Epithelial cell of proximal tubule (primary cell): Measurements from ENCODE around the gene IFNL2. TPM values are rescaled to one million over a fixed set of nuclear protein-coding genes. Genes with fewer than 3 reads are reported as not detected.
"Not testable (repeated sequence)": the region's sequence is repeated elsewhere in the genome, so short reads cannot be mapped to it uniquely, and the experiment has no call there.

Experiments
- DNase-seq: peaks from one replicate; pipeline ENCODE4 v3.0.0-alpha.2; 2011; ENCODE audit warnings: low read depth
- H3K4me3 ChIP-seq: 2 replicates; pipeline ENCODE4 v1.5.1; 2011; ENCODE audit warnings: low read depth, mild to moderate bottlenecking, low read length
- CTCF ChIP-seq: conservative IDR thresholded peaks from 2 replicates; pipeline ENCODE4 v1.5.1; 2012; ENCODE audit warnings: low read depth, mild to moderate bottlenecking, low read length
- total RNA-seq: library from RNA; depleted of rRNA; stranded (reverse); fragments of >200 nt; gene quantifications from 2 replicates; pipeline ENCODE4 v1.2.3, GENCODE V29; 2015

The IFNL2 gene
- not detected in 2 replicates for total RNA-seq

- not testable (repeated sequence) for DNase-seq
Measured at GRCh38 chr19:39268085-39268484, at the start of gene IFNL2. Gene IFNL2, plus strand, starts transcription at chr19:39268396. Its CDS starts 173 bp downstream, at chr19:39268569.

GRCh38 chr19:39219108-39219507, 49.1 kb upstream of the IFNL2 start:
- H3K4me3 ChIP-seq, DNase-seq: not testable (repeated sequence)

More at GRCh38 chr19:39268085-39268484, at the start of gene IFNL2:
- not testable (repeated sequence) for H3K4me3 ChIP-seq

GRCh38 chr19:39223703-39224279, 44.4 kb upstream of the IFNL2 start:
- H3K4me3 ChIP-seq, result no peak overlapping the region
- TF ChIP-seq CTCF, result no peak
- no peak for DNase-seq

GRCh38 chr19:39224910-39225309, 43.3 kb upstream of the IFNL2 start:
- H3K4me3 ChIP-seq, result no peak overlapping the region
- TF ChIP-seq CTCF, result no peak
- DNase-seq, result no peak

GRCh38 chr19:39230096-39230764, 38.0 kb upstream of the IFNL2 start:
- no peak overlapping the region for H3K4me3 ChIP-seq
- TF ChIP-seq CTCF, result no peak
- no peak for DNase-seq

DNA sequence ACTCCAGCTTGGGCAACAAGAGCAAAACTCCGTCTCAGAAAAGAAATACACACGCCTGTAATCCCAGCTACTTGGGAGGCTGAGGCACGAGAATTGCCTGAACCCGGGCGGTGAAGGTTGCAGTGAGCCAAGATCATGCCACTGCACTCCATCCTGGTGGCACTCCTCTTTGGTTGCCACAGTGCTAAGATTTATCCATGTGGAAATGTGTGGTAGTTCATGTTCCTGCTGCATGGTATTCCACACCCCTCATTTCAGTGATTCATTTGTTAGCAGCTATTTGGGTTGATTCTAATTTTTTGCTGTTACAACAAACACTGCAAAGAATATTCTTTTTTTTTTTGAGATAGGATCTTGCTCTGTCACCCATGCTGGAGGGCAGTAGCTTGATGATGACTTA, 35.5 kb upstream of the IFNL2 start:
- DNase-seq, result no peak
- TF ChIP-seq CTCF, result no peak
- H3K4me3 ChIP-seq, result no peak overlapping the region

GRCh38 chr19:39236527-39236926, 31.7 kb upstream of the IFNL2 start:
- no peak overlapping the region for H3K4me3 ChIP-seq
- DNase-seq, result no peak
- no peak for TF ChIP-seq CTCF
